ENCODE measurements around the gene SRRT.

- no peak for TF ChIP-seq CTCF (IDR thresholded peaks at IDR 0.05; ENCODE audit: low read depth, low read length)
- no peak for TF ChIP-seq EZH2phosphoT487 (IDR thresholded peaks at IDR 0.05; ENCODE audit: low read depth)
These were observed 27.5 kb upstream of the SRRT start for GRCh38 chr7:100847360-100847759.

All from OCI-LY3 (cell line).